Dendritic cell treated with granulocyte-macrophage colony-stimulating factor and Interleukin-4, amounts not matched to agents 40 ng/mL and 50 ng/mL, for 4 days (primary cell): ENCODE data around the gene DDX21.
"Not testable (repeated sequence)": the region's sequence is repeated elsewhere in the genome, so short reads cannot be mapped to it uniquely, and the experiment has no call there.

ENCODE experiments used
- H3K27ac Mint-ChIP-seq: one replicate; pipeline ENCODE4 v1.8.0; 2022; ENCODE audit warnings: mild to moderate bottlenecking, mixed read lengths
- H3K27me3 Mint-ChIP-seq: one replicate; pipeline ENCODE4 v1.8.0; 2022; ENCODE audit warnings: mild to moderate bottlenecking, mixed read lengths
- H3K36me3 Mint-ChIP-seq: one replicate; pipeline ENCODE4 v1.8.0; 2022; ENCODE audit warnings: low read depth, mixed read lengths
- H3K4me1 Mint-ChIP-seq: one replicate; pipeline ENCODE4 v1.8.0; 2022; ENCODE audit warnings: low read depth, mixed read lengths
- H3K4me3 Mint-ChIP-seq: one replicate; pipeline ENCODE4 v1.8.0; 2022; ENCODE audit warnings: mild to moderate bottlenecking, moderate library complexity, mixed read lengths
- H3K9me3 Mint-ChIP-seq: one replicate; pipeline ENCODE4 v1.8.0; 2022; ENCODE audit warnings: mixed read lengths
- intact Hi-C: fragments of 100-400 bp; cut with micrococcal nuclease; formaldehyde crosslinking; loops from one replicate; pipeline ENCODE4 v1.15.0; 2022

DDX21 gene

GRCh38 chr10:68955832-68956532 lies at the start of gene DDX21:
Gene DDX21, plus strand, starts transcription at chr10:68956170. Its CDS starts 56 bp downstream, at chr10:68956226.
- intact Hi-C loops, result loop anchor here (2.0 to 10.0 kb wide), 4 partner anchors 33 to 201 kb away; partner anchors contain the start of genes DDX50, KIFBP and VPS26A
- H3K9me3 Mint-ChIP-seq, result no peaks in the 10 kb centered on the region
- H3K27me3 Mint-ChIP-seq, result no peaks in the 10 kb centered on the region
- peaks cover 30% of the 10 kb centered on the region for H3K36me3 Mint-ChIP-seq
- H3K27ac Mint-ChIP-seq, result peak within 1 kb of the TSS; percentile 93
- peak within 1 kb of the TSS; percentile 90 for H3K4me3 Mint-ChIP-seq
- peaks cover 23% of the 10 kb centered on the region for H3K4me1 Mint-ChIP-seq

GRCh38 chr10:68924593-68924992 lies 31.4 kb upstream of the DDX21 start:
- intact Hi-C loops, result no loop called here
- Mint-ChIP-seq H3K4me3 (no peak overlapping the region), H3K4me1 (no peaks in the 10 kb centered on the region), H3K27me3 (no peaks in the 10 kb centered on the region), H3K9me3 (no peaks in the 10 kb centered on the region), H3K27ac (peak overlapping the region; percentile 8), H3K36me3 (peaks cover 72% of the 10 kb centered on the region)

- Mint-ChIP-seq H3K4me1 (no peaks in the 10 kb centered on the region), H3K4me3 (no peak overlapping the region), H3K27ac (no peak overlapping the region), H3K9me3 (no peaks in the 10 kb centered on the region), H3K36me3 (peaks cover 72% of the 10 kb centered on the region), H3K27me3 (no peaks in the 10 kb centered on the region)
- intact Hi-C loops, result loop anchor here (5.0 kb wide), 1 partner anchor 283 kb away; no protein-coding TSS in a partner anchor
These were observed 30.5 kb upstream of the DDX21 start for GRCh38 chr10:68925489-68925888.

GRCh38 chr10:68929157-68929556 lies 26.8 kb upstream of the DDX21 start:
- H3K4me3 Mint-ChIP-seq, H3K27ac Mint-ChIP-seq, H3K4me1 Mint-ChIP-seq, H3K27me3 Mint-ChIP-seq, H3K9me3 Mint-ChIP-seq: not testable (repeated sequence)
- intact Hi-C loops, result loop anchor here (5.0 kb wide), 1 partner anchor 287 kb away; no protein-coding TSS in a partner anchor
- peaks cover 68% of the 10 kb centered on the region for H3K36me3 Mint-ChIP-seq

GRCh38 chr10:68929888-68930287 lies 26.1 kb upstream of the DDX21 start:
- H3K27ac Mint-ChIP-seq, result not testable (repeated sequence)
- intact Hi-C loops, result loop anchor here (5.0 kb wide), 1 partner anchor 288 kb away; no protein-coding TSS in a partner anchor

GRCh38 chr10:68932860-68933259 lies 23.1 kb upstream of the DDX21 start:
- H3K4me1 Mint-ChIP-seq, H3K4me3 Mint-ChIP-seq, H3K9me3 Mint-ChIP-seq, H3K27ac Mint-ChIP-seq, intact Hi-C loops, H3K27me3 Mint-ChIP-seq: not testable (repeated sequence)
- peaks cover 69% of the 10 kb centered on the region for H3K36me3 Mint-ChIP-seq

More at GRCh38 chr10:68929888-68930287, 26.1 kb upstream of the DDX21 start:
- H3K36me3 Mint-ChIP-seq, result peaks cover 60% of the 10 kb centered on the region
- H3K4me1 Mint-ChIP-seq, H3K27me3 Mint-ChIP-seq, H3K4me3 Mint-ChIP-seq, H3K9me3 Mint-ChIP-seq: not testable (repeated sequence)

- Mint-ChIP-seq H3K36me3 (peaks cover 72% of the 10 kb centered on the region), H3K4me3 (no peak overlapping the region), H3K4me1 (no peaks in the 10 kb centered on the region), H3K9me3 (no peaks in the 10 kb centered on the region), H3K27ac (no peak overlapping the region), H3K27me3 (no peaks in the 10 kb centered on the region)
- intact Hi-C loops, result no loop called here
These were observed 21.0 kb upstream of the DDX21 start for GRCh38 chr10:68934994-68935393.

- Mint-ChIP-seq H3K4me3 (no peak overlapping the region), H3K27me3 (no peaks in the 10 kb centered on the region), H3K36me3 (peaks cover 61% of the 10 kb centered on the region), H3K27ac (no peak overlapping the region), H3K4me1 (no peaks in the 10 kb centered on the region), H3K9me3 (no peaks in the 10 kb centered on the region)
- intact Hi-C loops, result no loop called here
These were observed 17.9 kb upstream of the DDX21 start for GRCh38 chr10:68938117-68938516.

- Mint-ChIP-seq H3K4me3 (no peak overlapping the region), H3K9me3 (no peaks in the 10 kb centered on the region), H3K27ac (no peak overlapping the region), H3K4me1 (no peaks in the 10 kb centered on the region), H3K27me3 (no peaks in the 10 kb centered on the region), H3K36me3 (peaks cover 69% of the 10 kb centered on the region)
- intact Hi-C loops, result no loop called here
These were observed 17.1 kb upstream of the DDX21 start for GRCh38 chr10:68938884-68939283.

- peaks cover 79% of the 10 kb centered on the region for H3K36me3 Mint-ChIP-seq
- H3K4me3 Mint-ChIP-seq, H3K27me3 Mint-ChIP-seq, intact Hi-C loops, H3K9me3 Mint-ChIP-seq, H3K4me1 Mint-ChIP-seq, H3K27ac Mint-ChIP-seq: not testable (repeated sequence)
These were observed 15.1 kb upstream of the DDX21 start for GRCh38 chr10:68940917-68941316.

GRCh38 chr10:68950598-68950997 lies 5.4 kb upstream of the DDX21 start:
- H3K4me3 Mint-ChIP-seq, result no peak overlapping the region
- H3K4me1 Mint-ChIP-seq, result no peaks in the 10 kb centered on the region
- H3K9me3 Mint-ChIP-seq, result no peaks in the 10 kb centered on the region
- intact Hi-C loops, result loop anchor here (10.0 kb wide), 1 partner anchor 196 kb away; no protein-coding TSS in a partner anchor
- peaks cover 11% of the 10 kb centered on the region for H3K36me3 Mint-ChIP-seq
- H3K27ac Mint-ChIP-seq, result no peak overlapping the region
- no peaks in the 10 kb centered on the region for H3K27me3 Mint-ChIP-seq

- intact Hi-C loops, result loop anchor here (5.0 to 10.0 kb wide), 2 partner anchors 53 to 200 kb away; partner anchors contain the start of gene DDX50
- Mint-ChIP-seq H3K4me3 (peak overlapping the region; percentile 41), H3K4me1 (peaks cover 20% of the 10 kb centered on the region), H3K9me3 (no peaks in the 10 kb centered on the region), H3K27me3 (no peaks in the 10 kb centered on the region), H3K27ac (peak overlapping the region; percentile 93), H3K36me3 (peaks cover 22% of the 10 kb centered on the region)
These were observed 1.1 kb upstream of the DDX21 start for GRCh38 chr10:68954904-68955303.

GRCh38 chr10:68955355-68955831 lies 577 bp upstream of the DDX21 start:
- Mint-ChIP-seq H3K4me3 (peak overlapping the region; percentile 90), H3K27me3 (no peaks in the 10 kb centered on the region), H3K27ac (peak overlapping the region; percentile 93), H3K36me3 (peaks cover 27% of the 10 kb centered on the region), H3K4me1 (peaks cover 23% of the 10 kb centered on the region), H3K9me3 (no peaks in the 10 kb centered on the region)
- intact Hi-C loops, result loop anchor here (5.0 to 10.0 kb wide), 2 partner anchors 53 to 201 kb away; partner anchors contain the start of gene DDX50

- Mint-ChIP-seq H3K36me3 (peaks cover 39% of the 10 kb centered on the region), H3K4me3 (peak overlapping the region; percentile 90), H3K27ac (peak overlapping the region; percentile 93), H3K9me3 (no peaks in the 10 kb centered on the region), H3K27me3 (no peaks in the 10 kb centered on the region), H3K4me1 (peaks cover 23% of the 10 kb centered on the region)
- intact Hi-C loops, result loop anchor here (2.0 to 10.0 kb wide), 4 partner anchors 32 to 202 kb away; partner anchors contain the start of genes DDX50, KIFBP and VPS26A
These were observed 1.3 kb downstream of the DDX21 start for GRCh38 chr10:68957284-68957615.
